Kidney epithelial cell (primary cell): ENCODE measurements around the gene SYTL2. TPM values are rescaled to one million over a fixed set of nuclear protein-coding genes. Genes with fewer than 3 reads are reported as not detected.

Experiments used
- DNase-seq: peaks from one replicate; pipeline ENCODE4 v3.0.0-alpha.2; 2010; ENCODE audit warnings: low read depth
- H3K27me3 ChIP-seq: 2 replicates; pipeline ENCODE4 v1.6.0; 2011; ENCODE audit warnings: low read length; ENCODE audit not compliant: control insufficient read depth, insufficient read depth
- H3K36me3 ChIP-seq: 2 replicates; pipeline ENCODE4 v1.5.1; 2011; ENCODE audit warnings: low read length; ENCODE audit not compliant: control insufficient read depth, insufficient read depth
- H3K4me3 ChIP-seq: 2 replicates; pipeline ENCODE4 v1.5.1; 2011; ENCODE audit warnings: low read depth, mild to moderate bottlenecking, control low read depth, low read length
- CTCF ChIP-seq: IDR thresholded peaks from 2 replicates; pipeline ENCODE4 v1.5.1; 2011; ENCODE audit warnings: mild to moderate bottlenecking, moderate library complexity, low read length, control low read depth, inconsistent platforms; ENCODE audit not compliant: insufficient read depth, poor library complexity, severe bottlenecking
- total RNA-seq: library from RNA; depleted of rRNA; stranded (reverse); fragments of >200 nt; gene quantifications from 2 replicates; pipeline ENCODE4 v1.2.3, GENCODE V29; 2015

Gene SYTL2
- total RNA-seq, 1 donor from 2014 or later: 7.5 TPM

DNA sequence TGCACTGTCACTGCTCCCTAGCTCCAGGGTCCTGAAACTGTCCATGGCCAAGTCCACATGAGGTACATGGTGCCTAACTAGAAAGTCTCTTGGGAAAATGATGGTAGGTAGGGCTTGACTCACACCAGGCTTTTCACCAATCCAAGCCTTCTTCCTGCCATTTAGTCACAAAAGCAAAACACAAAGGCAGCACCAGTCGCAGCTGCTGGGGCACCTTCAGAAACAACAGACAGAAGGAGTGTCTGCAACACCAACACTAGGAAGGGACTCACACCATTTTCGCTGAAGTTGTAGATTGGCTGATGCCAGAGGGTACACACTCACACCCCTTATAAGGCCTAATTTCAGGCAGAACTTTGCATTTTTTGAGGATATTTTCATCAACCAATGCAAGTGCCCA, 55.7 kb downstream of the SYTL2 start:
- no peak for DNase-seq
- TF ChIP-seq CTCF: no peak
- Histone ChIP-seq H3K4me3 (no peak overlapping the region), H3K27me3 (no peaks in the 10 kb centered on the region), H3K36me3 (no peaks in the 10 kb centered on the region)

- no peaks in the 10 kb centered on the region for H3K27me3 ChIP-seq
- TF ChIP-seq CTCF: no peak
- no peaks in the 10 kb centered on the region for H3K36me3 ChIP-seq
- no peak overlapping the region for H3K4me3 ChIP-seq
- no peak for DNase-seq
These were observed 57.9 kb downstream of the SYTL2 start for GRCh38 chr11:85752890-85753581.

DNA sequence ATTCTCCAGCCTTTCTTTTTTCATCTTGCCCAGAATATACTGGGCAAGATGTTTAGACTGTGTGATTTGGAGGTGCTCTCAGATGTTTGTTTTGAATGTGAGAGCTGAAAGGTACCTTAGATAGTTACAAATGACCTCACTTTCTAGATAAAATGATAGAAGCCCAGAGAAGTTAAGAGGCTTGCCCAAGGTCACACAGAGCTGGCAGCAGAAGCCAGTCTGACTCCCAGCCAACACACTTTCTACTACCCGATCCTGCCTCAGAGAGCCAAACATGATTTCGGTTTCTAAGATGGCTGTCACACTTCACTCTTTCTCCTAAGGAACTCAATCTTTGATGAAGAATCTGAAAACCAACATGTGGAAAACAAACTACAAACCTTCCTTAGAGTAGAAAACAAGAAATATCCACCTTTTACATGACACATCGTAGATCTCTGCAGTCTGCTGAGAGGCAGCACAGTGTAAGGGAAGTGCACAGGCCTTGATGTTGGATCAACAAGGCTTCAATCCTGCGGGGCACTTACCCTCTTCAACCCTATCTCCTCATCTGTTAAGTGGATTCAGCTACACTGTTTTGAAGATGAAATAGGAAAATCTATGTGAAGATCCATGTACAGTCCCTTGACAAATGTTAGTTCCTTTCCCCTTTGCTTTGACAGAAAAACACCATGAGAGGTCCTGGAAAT, 58.6 kb downstream of the SYTL2 start:
- H3K4me3 ChIP-seq: no peak overlapping the region
- H3K36me3 ChIP-seq: no peaks in the 10 kb centered on the region
- no peak for DNase-seq
- H3K27me3 ChIP-seq: no peaks in the 10 kb centered on the region
- no peak for TF ChIP-seq CTCF

DNA sequence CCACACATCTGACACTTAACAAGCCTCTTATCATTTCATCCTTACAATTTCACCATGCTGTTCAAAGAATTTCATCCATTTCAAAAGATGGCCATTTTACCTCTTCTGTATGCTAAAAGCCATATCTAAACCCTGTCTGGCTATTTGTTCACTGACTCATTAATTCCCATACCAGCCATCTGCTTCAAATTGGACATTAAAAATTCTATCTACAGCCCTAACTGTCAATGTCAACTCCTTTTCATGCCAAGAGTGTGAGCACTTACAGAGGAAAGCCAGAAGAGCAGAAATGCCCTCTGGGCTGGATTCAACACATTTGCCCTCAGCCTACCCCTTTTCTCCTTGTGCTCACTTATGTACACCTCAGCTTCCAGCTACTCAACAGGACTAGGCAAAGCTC, 59.2 kb downstream of the SYTL2 start:
- Histone ChIP-seq H3K27me3 (no peaks in the 10 kb centered on the region), H3K4me3 (no peak overlapping the region), H3K36me3 (no peaks in the 10 kb centered on the region)
- no peak for DNase-seq
- no peak for TF ChIP-seq CTCF

DNA sequence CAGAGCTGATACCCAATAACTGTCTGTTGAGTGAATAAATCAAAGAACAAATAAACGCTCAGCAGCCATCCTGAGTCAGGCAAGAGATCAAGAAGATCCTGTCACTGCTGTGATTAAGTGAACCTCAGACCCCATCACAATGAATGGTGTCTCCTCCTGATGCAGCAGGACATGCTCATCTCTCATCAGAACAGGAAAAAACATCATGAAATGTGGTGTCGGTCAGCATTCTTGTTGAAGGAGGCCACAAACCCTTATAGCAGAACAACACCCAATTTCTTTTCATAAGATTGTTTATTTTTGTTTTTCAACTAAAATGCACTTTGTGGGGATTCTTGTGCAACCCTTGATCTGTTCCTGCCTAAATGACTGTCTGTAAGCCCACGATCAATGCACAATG, 60.3 kb downstream of the SYTL2 start:
- no peak overlapping the region for H3K4me3 ChIP-seq
- H3K27me3 ChIP-seq: no peaks in the 10 kb centered on the region
- no peak for TF ChIP-seq CTCF
- no peak for DNase-seq
- no peaks in the 10 kb centered on the region for H3K36me3 ChIP-seq
